COLO668 (cell line): Measurements from ENCODE around the gene UCHL3.
"Not testable (repeated sequence)": the region's sequence is repeated elsewhere in the genome, so short reads cannot be mapped to it uniquely, and the experiment has no call there.

Experiments
- DNase-seq: peaks from one replicate; lab custom pipeline; 2025; ENCODE audit not compliant: unreplicated experiment; lab: John Stamatoyannopoulos, UW

Gene UCHL3

GRCh38 chr13:75549262-75550158, at the start of gene UCHL3:
Gene UCHL3, plus strand, starts transcription at chr13:75549791. Its CDS starts 30 bp downstream, at chr13:75549821.
- peak; percentile 100 for DNase-seq

GRCh38 chr13:75505327-75505726, 44.3 kb upstream of the UCHL3 start:
- DNase-seq: no peak

- DNase-seq: no peak
These were observed 43.6 kb upstream of the UCHL3 start for GRCh38 chr13:75506018-75506417.

- no peak for DNase-seq
These were observed 42.3 kb upstream of the UCHL3 start for GRCh38 chr13:75507027-75508001.

GRCh38 chr13:75508002-75508548, 41.5 kb upstream of the UCHL3 start:
- DNase-seq: no peak

GRCh38 chr13:75511051-75511625, 38.5 kb upstream of the UCHL3 start:
- DNase-seq: no peak

GRCh38 chr13:75512253-75512652, 37.3 kb upstream of the UCHL3 start:
- DNase-seq: no peak

GRCh38 chr13:75513271-75513670, 36.3 kb upstream of the UCHL3 start:
- no peak for DNase-seq

- no peak for DNase-seq
These were observed 35.3 kb upstream of the UCHL3 start for GRCh38 chr13:75514080-75514995.

GRCh38 chr13:75518439-75519088, 31.0 kb upstream of the UCHL3 start:
- DNase-seq: no peak

- no peak for DNase-seq
These were observed 27.6 kb upstream of the UCHL3 start for GRCh38 chr13:75521956-75522355.

- no peak for DNase-seq
These were observed 19.0 kb upstream of the UCHL3 start for GRCh38 chr13:75530549-75530961.

GRCh38 chr13:75533861-75534260, 15.7 kb upstream of the UCHL3 start:
- no peak for DNase-seq

GRCh38 chr13:75537401-75538365, 11.9 kb upstream of the UCHL3 start, which contains the start of gene COMMD6:
Gene COMMD6, minus strand, starts transcription at chr13:75537841. Its CDS starts 36 bp downstream, at chr13:75537805.
- DNase-seq: peak; percentile 96

- DNase-seq: no peak
These were observed 8.3 kb upstream of the UCHL3 start for GRCh38 chr13:75541287-75541686.

- no peak for DNase-seq
These were observed 7.6 kb upstream of the UCHL3 start for GRCh38 chr13:75541961-75542360.

- no peak for DNase-seq
These were observed 4.8 kb upstream of the UCHL3 start for GRCh38 chr13:75544681-75545330.

- DNase-seq: not testable (repeated sequence)
These were observed 4.2 kb upstream of the UCHL3 start for GRCh38 chr13:75545386-75545785.
